ENCODE results near the gene FRA10AC1.

FRA10AC1 gene

GRCh38 chr10:93702210-93703001, at the start of gene FRA10AC1:
Gene FRA10AC1 (minus strand): TSS chr10:93702592. CDS start chr10:93700106, 2,486 bp downstream.
- Histone ChIP-seq H3K27ac (ENCODE audit: low read length) (peak within 1 kb of the TSS; percentile 83), H3K9ac (ENCODE audit: low read length in 2 of 2) (peak within 1 kb of the TSS; percentile 94 to 98), H3K27me3 (ENCODE audit: control insufficient read depth in 1 of 2, insufficient read depth in 2 of 2, low read length in 2 of 2) (no peaks in the 10 kb centered on the region), H3K9me3 (ENCODE audit: control insufficient read depth in 2 of 2, low read length in 2 of 2) (no peaks in the 10 kb centered on the region), H3K4me3 (ENCODE audit: low read length in 2 of 2) (peak within 1 kb of the TSS; percentile 88 to 99), H3K4me1 (ENCODE audit: control insufficient read depth, insufficient read depth, low read length) (no peaks in the 10 kb centered on the region), H3K36me3 (ENCODE audit: control insufficient read depth in 2 of 2, insufficient read depth in 2 of 2, low read length in 2 of 2) (peaks cover under 1 to 5% of the 10 kb centered on the region in 2 donors)

GRCh38 chr10:93751832-93752231, 49.4 kb upstream of the FRA10AC1 start:
- H3K9ac ChIP-seq (ENCODE audit: low read length in 2 of 2): peak overlapping the region in 1 of 2 donors; percentile 51
- H3K4me1 ChIP-seq (ENCODE audit: control insufficient read depth, insufficient read depth, low read length): peaks cover 21% of the 10 kb centered on the region
- H3K9me3 ChIP-seq (ENCODE audit: control insufficient read depth in 2 of 2, low read length in 2 of 2): no peaks in the 10 kb centered on the region
- H3K27ac ChIP-seq (ENCODE audit: low read length): no peak overlapping the region
- no peaks in the 10 kb centered on the region for H3K27me3 ChIP-seq (ENCODE audit: control insufficient read depth in 1 of 2, insufficient read depth in 2 of 2, low read length in 2 of 2)
- peak overlapping the region; percentile 57 to 71 for H3K4me3 ChIP-seq (ENCODE audit: low read length in 2 of 2)
- no peaks in the 10 kb centered on the region for H3K36me3 ChIP-seq (ENCODE audit: control insufficient read depth in 2 of 2, insufficient read depth in 2 of 2, low read length in 2 of 2)

- Histone ChIP-seq H3K9ac (ENCODE audit: low read length in 2 of 2) (no peak overlapping the region), H3K27ac (ENCODE audit: low read length) (no peak overlapping the region), H3K4me3 (ENCODE audit: low read length in 2 of 2) (no peak overlapping the region), H3K36me3 (ENCODE audit: control insufficient read depth in 2 of 2, insufficient read depth in 2 of 2, low read length in 2 of 2) (no peaks in the 10 kb centered on the region), H3K27me3 (ENCODE audit: control insufficient read depth in 1 of 2, insufficient read depth in 2 of 2, low read length in 2 of 2) (no peaks in the 10 kb centered on the region), H3K9me3 (ENCODE audit: control insufficient read depth in 2 of 2, low read length in 2 of 2) (no peaks in the 10 kb centered on the region), H3K4me1 (ENCODE audit: control insufficient read depth, insufficient read depth, low read length) (peaks cover 25% of the 10 kb centered on the region)
Measured at GRCh38 chr10:93751124-93751523, 48.7 kb upstream of the FRA10AC1 start.

DNA sequence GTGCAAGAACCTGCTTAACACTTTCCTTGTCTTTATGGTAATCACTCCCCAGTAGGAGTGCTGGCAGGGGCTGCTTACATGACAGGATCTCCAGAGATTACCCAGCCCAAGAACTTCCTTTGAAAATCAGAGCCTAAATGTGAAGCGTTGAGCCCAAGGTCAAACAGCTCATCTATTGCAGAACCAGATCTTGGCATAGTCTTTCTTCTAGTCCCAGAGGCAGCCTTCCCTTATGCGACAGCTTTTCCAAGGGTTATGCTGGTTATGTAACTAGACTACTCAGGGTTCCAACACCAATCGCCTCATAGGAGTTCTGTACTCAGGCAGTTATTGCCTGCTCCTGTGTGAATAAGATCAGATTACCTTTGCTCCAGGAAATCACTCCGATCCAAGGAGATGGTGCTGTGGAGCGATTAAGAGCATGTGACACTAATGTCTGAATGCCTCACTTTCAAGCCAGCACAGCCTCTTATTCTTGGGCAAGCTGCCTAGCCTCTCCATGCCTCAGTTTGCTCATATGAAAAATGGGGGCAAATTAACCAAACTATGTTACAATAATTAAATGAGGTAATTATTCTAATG, 46.9 kb upstream of the FRA10AC1 start:
- Histone ChIP-seq H3K27me3 (ENCODE audit: control insufficient read depth in 1 of 2, insufficient read depth in 2 of 2, low read length in 2 of 2) (no peaks in the 10 kb centered on the region), H3K9ac (ENCODE audit: low read length in 2 of 2) (no peak overlapping the region), H3K36me3 (ENCODE audit: control insufficient read depth in 2 of 2, insufficient read depth in 2 of 2, low read length in 2 of 2) (no peaks in the 10 kb centered on the region), H3K4me3 (ENCODE audit: low read length in 2 of 2) (no peak overlapping the region), H3K27ac (ENCODE audit: low read length) (no peak overlapping the region), H3K4me1 (ENCODE audit: control insufficient read depth, insufficient read depth, low read length) (peaks cover 25% of the 10 kb centered on the region), H3K9me3 (ENCODE audit: control insufficient read depth in 2 of 2, low read length in 2 of 2) (no peaks in the 10 kb centered on the region)

GRCh38 chr10:93746844-93747284, 44.5 kb upstream of the FRA10AC1 start:
- H3K9ac ChIP-seq (ENCODE audit: low read length in 2 of 2): no peak overlapping the region
- no peaks in the 10 kb centered on the region for H3K27me3 ChIP-seq (ENCODE audit: control insufficient read depth in 1 of 2, insufficient read depth in 2 of 2, low read length in 2 of 2)
- peak overlapping the region in 1 of 2 donors; percentile 29 for H3K4me3 ChIP-seq (ENCODE audit: low read length in 2 of 2)
- H3K27ac ChIP-seq (ENCODE audit: low read length): peak overlapping the region; percentile 24
- H3K4me1 ChIP-seq (ENCODE audit: control insufficient read depth, insufficient read depth, low read length): peaks cover 16% of the 10 kb centered on the region
- no peaks in the 10 kb centered on the region for H3K9me3 ChIP-seq (ENCODE audit: control insufficient read depth in 2 of 2, low read length in 2 of 2)
- no peaks in the 10 kb centered on the region for H3K36me3 ChIP-seq (ENCODE audit: control insufficient read depth in 2 of 2, insufficient read depth in 2 of 2, low read length in 2 of 2)

GRCh38 chr10:93745408-93746065, 43.1 kb upstream of the FRA10AC1 start:
- H3K9ac ChIP-seq (ENCODE audit: low read length in 2 of 2): no peak overlapping the region
- peaks cover 11% of the 10 kb centered on the region for H3K4me1 ChIP-seq (ENCODE audit: control insufficient read depth, insufficient read depth, low read length)
- H3K27me3 ChIP-seq (ENCODE audit: control insufficient read depth in 1 of 2, insufficient read depth in 2 of 2, low read length in 2 of 2): no peaks in the 10 kb centered on the region
- H3K4me3 ChIP-seq (ENCODE audit: low read length in 2 of 2): no peak overlapping the region
- H3K9me3 ChIP-seq (ENCODE audit: control insufficient read depth in 2 of 2, low read length in 2 of 2): no peaks in the 10 kb centered on the region
- no peaks in the 10 kb centered on the region for H3K36me3 ChIP-seq (ENCODE audit: control insufficient read depth in 2 of 2, insufficient read depth in 2 of 2, low read length in 2 of 2)
- no peak overlapping the region for H3K27ac ChIP-seq (ENCODE audit: low read length)

DNA sequence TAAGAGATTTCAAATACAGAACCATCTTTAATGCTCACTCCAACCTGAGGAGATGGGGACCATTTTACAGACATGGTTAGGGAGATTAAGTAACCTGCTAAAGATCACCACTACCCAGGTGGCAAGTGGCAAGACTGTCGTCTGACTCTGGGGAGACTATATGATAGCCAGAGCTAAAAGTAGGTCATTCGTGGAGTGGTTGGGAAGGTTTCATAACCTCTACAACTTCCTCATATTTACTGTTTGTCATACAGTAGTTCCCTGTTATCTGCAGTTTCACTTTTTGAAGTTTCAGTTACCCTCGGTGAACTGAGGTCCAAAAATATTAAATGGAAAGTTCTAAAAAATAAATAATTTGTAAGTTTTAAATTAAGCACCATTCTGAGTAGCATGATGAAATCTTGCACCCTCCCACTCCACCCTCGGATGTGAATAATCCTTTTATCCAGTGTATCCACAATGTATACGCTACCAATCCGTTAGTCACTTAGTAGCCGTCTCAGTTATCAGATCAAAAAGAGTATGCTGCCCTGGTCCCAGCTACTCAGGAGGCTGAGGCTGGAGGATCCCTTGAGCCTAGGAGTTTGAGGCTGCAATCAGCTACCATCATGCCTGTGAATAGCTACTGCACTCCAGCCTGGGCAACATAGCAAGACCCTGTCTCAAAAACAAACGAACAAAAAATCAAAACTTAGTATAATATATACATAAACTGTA, 40.4 kb upstream of the FRA10AC1 start:
- Histone ChIP-seq H3K4me3 (ENCODE audit: low read length in 2 of 2) (no peak overlapping the region), H3K27me3 (ENCODE audit: control insufficient read depth in 1 of 2, insufficient read depth in 2 of 2, low read length in 2 of 2) (no peaks in the 10 kb centered on the region), H3K9ac (ENCODE audit: low read length in 2 of 2) (no peak overlapping the region), H3K9me3 (ENCODE audit: control insufficient read depth in 2 of 2, low read length in 2 of 2) (no peaks in the 10 kb centered on the region), H3K4me1 (ENCODE audit: control insufficient read depth, insufficient read depth, low read length) (peaks cover 6% of the 10 kb centered on the region), H3K36me3 (ENCODE audit: control insufficient read depth in 2 of 2, insufficient read depth in 2 of 2, low read length in 2 of 2) (no peaks in the 10 kb centered on the region), H3K27ac (ENCODE audit: low read length) (no peak overlapping the region)

DNA sequence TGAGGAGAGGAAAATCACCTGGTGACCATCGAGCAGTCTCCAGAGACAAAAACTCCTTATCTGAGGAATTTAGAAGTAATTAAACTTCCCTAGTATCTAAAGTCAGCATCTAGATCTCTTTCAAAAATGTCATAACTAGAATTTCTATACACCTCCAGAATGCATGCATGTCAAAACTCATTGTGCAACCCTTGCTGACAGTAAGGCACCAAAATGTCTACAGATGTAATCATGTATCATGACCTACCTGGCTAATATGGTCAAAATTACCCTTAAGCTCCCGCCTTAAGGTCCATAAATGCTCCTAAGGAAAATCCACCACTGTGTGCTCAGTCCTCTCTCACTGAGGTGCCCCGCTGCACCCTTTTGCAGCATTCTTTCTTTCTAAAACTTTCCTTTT, 39.0 kb upstream of the FRA10AC1 start:
- Histone ChIP-seq H3K9ac (ENCODE audit: low read length in 2 of 2) (no peak overlapping the region), H3K4me1 (ENCODE audit: control insufficient read depth, insufficient read depth, low read length) (no peaks in the 10 kb centered on the region), H3K27ac (ENCODE audit: low read length) (no peak overlapping the region), H3K9me3 (ENCODE audit: control insufficient read depth in 2 of 2, low read length in 2 of 2) (no peaks in the 10 kb centered on the region), H3K27me3 (ENCODE audit: control insufficient read depth in 1 of 2, insufficient read depth in 2 of 2, low read length in 2 of 2) (no peaks in the 10 kb centered on the region), H3K4me3 (ENCODE audit: low read length in 2 of 2) (no peak overlapping the region), H3K36me3 (ENCODE audit: control insufficient read depth in 2 of 2, insufficient read depth in 2 of 2, low read length in 2 of 2) (no peaks in the 10 kb centered on the region)

- no peaks in the 10 kb centered on the region for H3K4me1 ChIP-seq (ENCODE audit: control insufficient read depth, insufficient read depth, low read length)
- no peaks in the 10 kb centered on the region for H3K36me3 ChIP-seq (ENCODE audit: control insufficient read depth in 2 of 2, insufficient read depth in 2 of 2, low read length in 2 of 2)
- H3K9ac ChIP-seq (ENCODE audit: low read length in 2 of 2): no peak overlapping the region
- H3K4me3 ChIP-seq (ENCODE audit: low read length in 2 of 2): no peak overlapping the region
- no peaks in the 10 kb centered on the region for H3K9me3 ChIP-seq (ENCODE audit: control insufficient read depth in 2 of 2, low read length in 2 of 2)
- no peak overlapping the region for H3K27ac ChIP-seq (ENCODE audit: low read length)
- no peaks in the 10 kb centered on the region for H3K27me3 ChIP-seq (ENCODE audit: control insufficient read depth in 1 of 2, insufficient read depth in 2 of 2, low read length in 2 of 2)
Measured at GRCh38 chr10:93726024-93726423, 23.6 kb upstream of the FRA10AC1 start.

- Histone ChIP-seq H3K4me3 (ENCODE audit: low read length in 2 of 2) (no peak overlapping the region), H3K9ac (ENCODE audit: low read length in 2 of 2) (no peak overlapping the region), H3K27me3 (ENCODE audit: control insufficient read depth in 1 of 2, insufficient read depth in 2 of 2, low read length in 2 of 2) (no peaks in the 10 kb centered on the region), H3K4me1 (ENCODE audit: control insufficient read depth, insufficient read depth, low read length) (no peaks in the 10 kb centered on the region), H3K36me3 (ENCODE audit: control insufficient read depth in 2 of 2, insufficient read depth in 2 of 2, low read length in 2 of 2) (no peaks in the 10 kb centered on the region), H3K9me3 (ENCODE audit: control insufficient read depth in 2 of 2, low read length in 2 of 2) (no peaks in the 10 kb centered on the region), H3K27ac (ENCODE audit: low read length) (no peak overlapping the region)
Measured at GRCh38 chr10:93723153-93723552, 20.8 kb upstream of the FRA10AC1 start.
